Right lobe of liver (tissue), 6 donors: ENCODE results near the gene NPIPB6. TPM values are rescaled to one million over a fixed set of nuclear protein-coding genes. Genes with fewer than 3 reads are reported as not detected.
A peak's percentile ranks its signal among the peaks of the same experiment; 100 is the strongest.
"Not testable (repeated sequence)": the region's sequence is repeated elsewhere in the genome, so short reads cannot be mapped to it uniquely, and the experiment has no call there.

ENCODE experiments used
- ATAC-seq, 4 donors: fragments of 200-7000 bp; cut with Tn5 transposase; one replicate each; pipeline ENCODE4 v1.9.1; 2020; ENCODE audit warnings: mild to moderate bottlenecking in 4 of 4, moderate library complexity in 4 of 4
- DNase-seq, 3 donors: peaks; one replicate each; pipeline ENCODE4 v3.0.0-alpha.2; 2020
- H3K27ac ChIP-seq, 3 donors: fragments of 200-600 bp; one replicate each; pipeline ENCODE4 v1.8.0; 2022
- H3K27me3 ChIP-seq, 2 donors: fragments of 200-600 bp; one replicate each; pipeline ENCODE4 v1.8.0; 2022
- H3K36me3 ChIP-seq, 4 donors: fragments of 200-600 bp; sonication (generic) in 1 of 4; one replicate each; pipeline versions ENCODE4 v1.5.1 to v1.8.0; 2017 to 2022; ENCODE audit warnings: control low read depth in 1 of 4
- H3K4me1 ChIP-seq, 4 donors: fragments of 200-600 bp; sonication (generic) in 1 of 4; one replicate each; pipeline versions ENCODE4 v1.5.1 to v1.8.0; 2017 to 2022; ENCODE audit warnings: control low read depth in 1 of 4
- H3K4me3 ChIP-seq, 3 donors: fragments of 200-600 bp; one replicate each; pipeline ENCODE4 v1.8.0; 2022
- H3K9me3 ChIP-seq, 4 donors: fragments of 200-600 bp; sonication (generic) in 1 of 4; one replicate each; pipeline versions ENCODE4 v1.5.1 to v1.8.0; 2017 to 2022; ENCODE audit warnings: control low read depth in 1 of 4
- WGBS: methylation state at CpG from one replicate; pipeline ENCODE4 v1.1.6; 2018; ENCODE audit warnings: low coverage, low lambda C conversion rate; ENCODE audit not compliant: insufficient coverage; ENCODE audit errors: missing lambda C conversion rate; 5-methylcytosine and 5-hydroxymethylcytosine counted together
- intact Hi-C, 2 donors: fragments of 100-400 bp; cut with DNase I; formaldehyde crosslinking; loops; one replicate each; pipeline versions ENCODE4 v1.11.2 to v1.14.1; 2022
- long read RNA-seq: library from polyadenylated mRNA; unstranded; transcript quantifications from one replicate; pipeline ENCODE4 v2.0.0, GENCODE V29; 2019
- total RNA-seq, 6 experiments: library from RNA; depleted of rRNA in 2 of 6; stranded (reverse); fragments of >200 nt in 2 of 6; fragmentation: NEBNext Ultra II Directional in 3 of 6; extraction: Animal tissue kit (Norgen Biotek cat#: 25700) in 3 of 6; gene quantifications; one replicate each; pipeline versions ENCODE4 v1.1.0 to v1.2.4, GENCODE V29; 2016 to 2023
- donor health status: DM: no; HTN: yes; CAD: no.
- donor health status: DM: no; HTN: no; CAD: no.
- donor health status: DM: no; HTN: no; CAD: no.
- donor health status: DM: no; HTN: yes; CAD: no.
- donor health status: DM: no; HTN: yes; CAD: no.

The NPIPB6 gene
- 1 to 10 TPM in 1 of 6 experiments, under 1 TPM in 3, not detected in 2; 0.47 to 2.4 (median 0.72) TPM for total RNA-seq
- long read RNA-seq, result 0 reads

DNA sequence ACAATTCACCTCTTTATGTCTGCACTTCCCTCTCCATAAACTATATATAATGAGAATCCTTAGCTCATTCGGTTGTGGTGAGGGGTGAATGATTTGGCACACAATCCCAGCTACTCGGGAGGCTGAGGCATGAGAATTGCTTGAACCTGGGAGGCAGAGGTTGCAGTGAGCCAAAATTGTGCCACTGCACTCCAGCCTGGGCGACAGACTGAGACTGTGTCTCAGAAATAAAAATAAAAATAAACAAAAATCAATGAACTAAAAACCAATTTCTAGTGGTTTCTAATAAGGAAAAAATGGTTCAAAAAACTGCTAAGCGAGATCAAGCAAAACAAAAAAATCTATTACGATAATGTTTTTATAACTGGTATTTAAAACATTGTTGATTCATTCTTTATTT lies at the start of gene NPIPB6:
TSS of gene NPIPB6 (minus strand) at position 101 of the 400 bp plus-strand sequence. CDS start 686 bp downstream, outside the sequence.
- H3K27ac ChIP-seq, H3K4me3 ChIP-seq, intact Hi-C loops, H3K36me3 ChIP-seq, ATAC-seq, DNase-seq, H3K9me3 ChIP-seq, H3K4me1 ChIP-seq, H3K27me3 ChIP-seq: not testable (repeated sequence)
- no CpG with 5 or more reads among the region's 5 CpGs for WGBS

DNA sequence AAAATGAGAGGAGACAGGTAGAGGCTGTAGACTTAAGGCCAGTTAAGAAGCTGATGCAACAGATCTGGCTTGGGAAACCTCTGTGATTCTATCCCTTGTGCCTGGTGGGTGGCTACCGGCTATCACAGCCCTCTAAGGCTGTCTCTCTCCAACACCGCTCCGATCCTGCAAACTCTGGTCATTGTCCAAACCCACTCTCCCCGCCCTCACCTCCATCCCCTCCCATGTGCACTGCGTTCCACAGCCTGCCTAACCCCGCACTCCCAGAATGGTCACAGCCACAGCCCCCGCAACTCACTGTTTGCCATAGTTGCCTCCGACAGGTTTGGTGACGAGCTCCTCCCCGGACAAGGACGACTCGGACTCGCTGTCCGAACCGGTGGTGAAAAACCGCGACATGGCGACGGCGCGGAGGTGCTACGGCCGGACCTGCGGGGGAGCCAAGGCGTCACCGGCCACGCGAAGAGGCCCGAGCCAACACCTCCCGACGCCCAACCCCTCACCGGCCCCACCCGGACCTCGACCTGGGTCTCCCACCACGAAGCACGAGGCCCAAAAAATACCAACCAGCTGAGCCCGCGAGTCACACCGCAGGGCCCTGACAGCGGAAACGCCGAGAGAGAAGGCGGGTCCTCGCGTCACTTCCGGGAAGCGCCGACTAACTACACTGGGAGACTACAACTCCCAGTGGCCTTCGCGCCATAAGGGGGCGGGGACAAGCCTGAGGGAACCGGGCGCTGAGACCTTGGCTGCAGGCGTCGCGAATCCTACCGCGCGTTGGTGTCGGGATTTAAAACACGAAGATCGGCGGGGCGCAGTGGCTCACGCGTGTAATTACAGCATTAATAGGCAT lies 40.1 kb upstream of the NPIPB6 start, which contains the start of gene EIF3CL:
TSS of gene EIF3CL (minus strand) at position 622 of the 853 bp plus-strand sequence. CDS start at position 399, 223 bp downstream.
- H3K27me3 ChIP-seq, DNase-seq, H3K27ac ChIP-seq, H3K4me1 ChIP-seq, H3K9me3 ChIP-seq, intact Hi-C loops, H3K36me3 ChIP-seq: not testable (repeated sequence)
- no CpG with 5 or more reads among the region's 66 CpGs for WGBS
- peak; percentile 100 for ATAC-seq
- peak within 1 kb of the TSS in 1 of 3 donors; percentile 33 for H3K4me3 ChIP-seq

DNA sequence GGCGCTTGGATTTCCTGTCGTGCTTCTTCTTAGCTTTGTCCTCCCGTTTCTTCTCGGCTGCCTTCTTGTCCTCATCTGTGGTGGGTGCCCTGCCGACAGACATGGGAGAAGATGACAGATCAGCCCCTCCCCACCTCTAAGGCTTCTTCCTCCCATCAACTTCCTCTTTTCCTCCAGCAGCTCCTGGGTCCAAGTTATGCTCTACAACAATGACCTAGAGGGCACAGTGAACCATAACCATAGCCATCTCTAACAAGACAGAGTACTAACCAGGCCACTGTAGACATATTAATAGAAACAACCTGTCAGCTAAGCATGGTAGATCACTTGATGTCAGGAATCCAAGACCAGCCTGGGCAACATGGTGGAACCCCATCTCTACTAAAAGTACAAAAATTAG lies 28.7 kb upstream of the NPIPB6 start:
- ATAC-seq, H3K4me3 ChIP-seq, H3K27me3 ChIP-seq, DNase-seq, H3K27ac ChIP-seq, intact Hi-C loops, H3K9me3 ChIP-seq, H3K4me1 ChIP-seq, H3K36me3 ChIP-seq: not testable (repeated sequence)
- no CpG with 5 or more reads among the region's 5 CpGs for WGBS

DNA sequence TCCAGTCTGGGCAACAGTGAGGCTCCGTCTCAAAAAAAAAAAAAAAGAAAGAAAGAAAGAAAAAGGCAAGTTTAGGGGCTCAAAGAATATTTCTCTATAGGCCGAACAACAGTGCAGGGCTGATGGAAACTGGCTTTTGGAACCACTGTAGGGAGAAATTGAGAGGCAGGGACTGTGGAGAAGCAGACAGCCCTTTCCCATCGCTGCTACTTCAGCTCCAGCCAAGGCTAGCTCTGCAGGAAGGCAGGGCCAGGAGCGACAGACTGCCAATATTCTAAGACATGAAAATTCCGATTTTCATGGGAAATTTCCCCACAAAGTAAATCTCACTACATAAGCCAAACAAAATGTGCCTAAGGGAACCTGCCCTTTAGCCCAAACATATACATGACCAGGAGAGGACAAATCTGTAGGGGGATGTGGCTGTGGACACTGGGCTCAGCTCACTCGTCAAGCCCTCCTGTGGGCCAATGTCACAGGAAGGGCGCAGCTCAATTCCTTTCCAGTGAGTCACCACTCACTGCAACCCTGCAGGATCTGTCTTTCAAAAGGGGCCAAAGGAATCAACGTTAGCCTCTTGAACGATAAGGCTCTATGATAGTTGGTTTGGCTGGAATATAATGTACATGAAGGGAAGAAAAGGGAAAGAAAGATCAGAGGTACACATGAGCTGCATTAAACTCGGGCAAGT lies 19.0 kb upstream of the NPIPB6 start:
- DNase-seq, H3K4me1 ChIP-seq, ATAC-seq, H3K36me3 ChIP-seq, H3K27ac ChIP-seq, H3K27me3 ChIP-seq, H3K4me3 ChIP-seq, H3K9me3 ChIP-seq, intact Hi-C loops: not testable (repeated sequence)
- WGBS, result 100% methylated on average over 1 of the region's 10 CpGs

DNA sequence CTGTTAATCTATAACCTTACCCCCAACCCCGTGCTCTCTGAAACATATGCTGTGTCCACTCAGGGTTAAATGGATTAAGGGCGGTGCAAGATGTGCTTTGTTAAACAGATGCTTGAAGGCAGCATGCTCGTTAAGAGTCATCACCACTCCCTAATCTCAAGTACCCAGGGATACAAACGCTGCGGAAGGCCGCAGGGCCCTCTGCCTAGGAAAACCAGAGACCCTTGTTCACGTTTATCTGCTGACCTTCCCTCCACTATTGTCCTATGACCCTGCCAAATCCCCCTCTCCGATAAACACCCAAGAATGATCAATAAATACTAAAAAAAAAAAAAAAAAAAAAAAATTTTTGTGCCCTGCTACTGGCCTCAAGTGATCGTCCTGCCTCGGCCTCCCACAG lies 14.5 kb upstream of the NPIPB6 start:
- H3K4me1 ChIP-seq, H3K9me3 ChIP-seq, H3K4me3 ChIP-seq, H3K36me3 ChIP-seq, ATAC-seq, H3K27ac ChIP-seq, intact Hi-C loops, H3K27me3 ChIP-seq: not testable (repeated sequence)
- WGBS, result 91% methylated on average over 5 of the region's 10 CpGs
- peak in 1 of 3 donors; percentile 9 for DNase-seq

DNA sequence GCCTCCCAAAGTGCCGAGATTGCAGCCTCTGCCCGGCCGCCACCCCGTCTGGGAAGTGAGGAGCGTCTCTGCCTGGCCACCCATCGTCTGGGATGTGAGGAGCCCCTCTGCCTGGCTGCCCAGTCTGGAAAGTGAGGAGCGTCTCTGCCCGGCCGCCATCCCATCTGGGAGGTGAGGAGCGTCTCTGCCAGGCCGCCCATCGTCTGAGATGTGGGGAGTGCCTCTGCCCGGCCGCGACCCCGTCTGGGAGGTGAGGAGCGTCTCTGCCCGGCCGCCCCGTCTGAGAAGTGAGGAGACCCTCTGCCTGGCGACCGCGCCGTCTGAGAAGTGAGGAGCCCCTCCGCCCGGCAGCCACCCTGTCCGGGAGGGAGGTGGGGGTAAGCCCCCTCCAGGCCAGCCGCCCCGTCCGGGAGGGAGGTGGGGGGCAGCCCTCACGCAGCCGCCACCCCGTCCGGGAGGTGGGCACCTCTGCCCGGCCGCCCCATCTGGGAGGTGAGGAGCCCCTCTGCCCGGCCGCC lies 13.9 kb upstream of the NPIPB6 start:
- H3K4me3 ChIP-seq, H3K9me3 ChIP-seq, H3K36me3 ChIP-seq, ATAC-seq, H3K4me1 ChIP-seq, H3K27ac ChIP-seq, H3K27me3 ChIP-seq, intact Hi-C loops: not testable (repeated sequence)
- WGBS, result 92% methylated on average over 6 of the region's 38 CpGs
- DNase-seq, result peak in 1 of 3 donors; percentile 30

DNA sequence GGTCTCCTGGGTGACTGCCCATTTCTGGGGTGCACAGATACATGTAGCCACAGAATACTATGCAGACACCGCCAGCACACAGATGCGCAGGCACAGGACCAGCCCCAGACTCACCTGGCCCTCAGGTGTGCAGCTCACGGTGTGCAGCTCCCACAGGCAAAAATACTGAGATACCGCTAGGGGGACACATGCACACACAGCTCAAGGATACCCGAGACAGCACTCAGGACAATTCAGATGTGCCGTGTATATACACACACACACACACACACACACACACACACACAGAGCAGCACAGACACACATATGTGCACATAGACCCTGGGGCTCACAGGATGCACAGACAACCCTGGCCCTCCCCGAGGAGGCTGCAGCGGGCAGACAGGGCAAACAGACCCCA lies 11.8 kb upstream of the NPIPB6 start:
- peak; percentile 64 to 72 (median 68) for ATAC-seq

DNA sequence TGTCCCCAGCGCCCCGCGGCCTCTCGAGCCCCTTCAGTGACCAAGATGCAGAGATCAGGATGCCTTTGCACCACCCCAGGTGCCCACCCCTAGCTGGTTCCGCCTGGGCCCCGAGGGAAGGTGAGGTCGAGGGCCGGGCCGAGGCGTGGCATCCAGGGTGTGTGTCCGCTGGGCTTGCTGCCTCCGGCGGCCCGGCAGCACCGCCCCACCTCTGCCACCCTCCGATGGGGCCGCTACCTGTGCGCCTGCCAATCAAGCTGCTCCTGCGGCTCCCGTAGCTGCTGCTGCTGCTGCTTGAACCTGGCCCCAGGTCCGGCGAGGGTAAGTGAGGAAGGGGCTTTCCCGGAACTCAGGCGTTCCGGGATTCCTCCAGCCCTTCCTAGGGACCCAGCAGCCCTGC lies 11.0 kb upstream of the NPIPB6 start:
- H3K9me3 ChIP-seq, DNase-seq, intact Hi-C loops, H3K4me1 ChIP-seq, H3K4me3 ChIP-seq, H3K36me3 ChIP-seq, H3K27ac ChIP-seq, H3K27me3 ChIP-seq: not testable (repeated sequence)
- WGBS, result no CpG with 5 or more reads among the region's 25 CpGs
- ATAC-seq, result peak in 1 of 4 donors; percentile 17

More for the DNA sequence above, 11.8 kb upstream of the NPIPB6 start:
- intact Hi-C loops, H3K4me1 ChIP-seq, H3K4me3 ChIP-seq, H3K36me3 ChIP-seq, H3K9me3 ChIP-seq, H3K27ac ChIP-seq, H3K27me3 ChIP-seq: not testable (repeated sequence)
- WGBS, result no CpG with 5 or more reads among the region's 8 CpGs
- DNase-seq, result peak in 1 of 3 donors; percentile 3

DNA sequence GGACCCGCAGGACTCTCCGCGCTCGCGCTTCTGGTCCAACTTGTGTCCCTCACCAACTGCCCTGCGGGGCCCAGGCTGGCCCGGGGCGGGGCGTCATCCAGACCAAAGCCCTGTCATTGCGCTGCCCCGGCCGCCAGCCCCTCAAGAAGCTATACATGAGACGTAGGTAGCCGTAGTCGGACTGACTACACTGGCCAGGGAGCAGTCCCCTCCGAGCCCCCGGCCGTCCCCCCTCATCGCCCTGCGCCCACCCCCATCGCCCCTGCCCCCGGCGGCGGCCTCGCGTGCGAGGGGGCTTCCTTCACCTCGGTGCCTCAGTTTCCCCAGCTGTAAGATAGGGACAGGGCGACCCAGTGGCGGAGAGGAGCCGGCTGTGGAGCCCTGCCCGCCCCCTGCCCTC lies 4.6 kb upstream of the NPIPB6 start:
- H3K9me3 ChIP-seq, H3K36me3 ChIP-seq, H3K4me3 ChIP-seq, ATAC-seq, H3K4me1 ChIP-seq, intact Hi-C loops, H3K27ac ChIP-seq, H3K27me3 ChIP-seq: not testable (repeated sequence)
- peak in 1 of 3 donors; percentile 11 for DNase-seq
- no CpG with 5 or more reads among the region's 32 CpGs for WGBS
